ENCODE data around the gene MCU.
"Not testable (repeated sequence)": the region's sequence is repeated elsewhere in the genome, so short reads cannot be mapped to it uniquely, and the experiment has no call there.

Gene MCU

DNA sequence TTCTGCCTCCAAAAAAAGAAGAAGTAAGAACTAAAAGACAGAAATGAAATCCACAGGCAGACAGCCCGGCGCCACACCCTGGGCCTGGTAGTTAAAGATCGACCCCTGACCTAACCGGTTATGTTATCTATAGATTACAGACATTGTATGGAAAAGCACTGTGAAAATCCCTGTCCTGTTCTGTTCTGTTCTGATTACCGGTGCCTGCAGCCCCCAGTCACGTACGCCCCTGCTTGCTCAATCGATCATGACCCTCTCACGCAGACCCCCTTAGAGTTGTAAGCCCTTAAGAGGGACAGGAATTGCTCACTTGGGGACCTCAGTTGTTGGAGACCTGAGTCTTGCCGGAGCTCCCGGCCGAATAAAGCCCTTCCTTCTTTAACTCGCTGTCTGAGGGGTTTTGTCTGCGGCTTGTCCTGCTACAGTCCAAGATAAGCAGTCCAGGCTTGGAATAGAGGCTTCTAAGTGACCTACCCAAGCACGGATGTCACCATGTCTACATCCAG, 212.1 kb downstream of the MCU start:
- not testable (repeated sequence) for DNase-seq (ENCODE audit: low spot score)

DNA sequence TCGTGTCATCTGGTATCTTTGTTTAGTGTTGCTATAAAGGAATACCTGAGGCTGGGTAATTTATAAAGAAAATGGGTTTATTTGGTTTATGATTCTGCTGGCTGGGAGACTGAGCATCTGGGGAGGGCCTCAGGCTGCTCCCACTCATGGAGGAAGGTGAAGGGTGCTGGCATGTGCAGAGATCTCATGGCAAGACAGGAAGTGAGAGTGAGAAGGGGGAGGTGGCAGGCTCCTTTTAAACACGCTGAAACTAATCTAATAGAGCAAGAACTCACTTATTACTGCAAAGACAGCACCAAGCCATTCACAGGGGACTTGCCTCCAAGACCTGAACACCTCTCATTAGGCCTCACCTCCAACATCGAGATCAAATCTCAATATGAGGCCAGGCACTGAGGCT, 212.9 kb downstream of the MCU start:
- no peak for DNase-seq (ENCODE audit: low spot score)

DNA sequence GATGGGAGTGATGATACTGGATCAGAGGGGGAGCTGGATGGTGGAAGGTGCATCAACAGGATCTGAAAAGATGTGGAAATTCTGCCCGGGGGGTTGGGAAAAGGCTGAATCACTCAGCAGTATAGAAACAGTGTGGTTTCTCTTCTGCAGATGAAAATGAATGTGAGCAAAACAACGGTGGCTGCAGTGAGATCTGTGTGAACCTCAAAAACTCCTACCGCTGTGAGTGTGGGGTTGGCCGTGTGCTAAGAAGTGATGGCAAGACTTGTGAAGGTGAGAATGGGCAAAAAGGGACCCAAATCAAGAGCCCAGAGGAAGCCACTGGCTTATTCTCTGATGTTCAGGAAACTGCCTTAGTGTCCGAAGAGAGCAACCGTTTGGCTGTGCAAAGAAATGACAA, 214.5 kb downstream of the MCU start:
- DNase-seq (ENCODE audit: low spot score): no peak

DNA sequence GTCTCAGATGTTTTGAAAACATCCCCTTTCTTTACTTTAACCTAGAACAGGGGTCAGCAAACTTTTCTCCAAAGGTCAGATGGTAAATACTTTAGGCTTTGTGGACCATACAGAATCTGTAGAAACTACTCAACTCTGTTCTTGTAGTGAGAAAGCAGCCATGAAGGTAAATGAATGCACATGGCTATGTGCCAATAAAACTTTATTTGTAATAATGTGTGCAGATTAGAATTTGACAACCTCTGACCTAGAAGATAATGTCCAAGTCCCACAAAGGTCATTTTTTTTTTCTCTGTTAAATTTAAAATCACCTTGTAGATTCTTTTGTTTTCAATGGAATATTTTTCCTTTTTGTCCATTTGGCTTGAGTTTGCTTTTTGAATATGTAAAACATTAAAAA, 218.8 kb downstream of the MCU start:
- DNase-seq (ENCODE audit: low spot score): no peak

DNA sequence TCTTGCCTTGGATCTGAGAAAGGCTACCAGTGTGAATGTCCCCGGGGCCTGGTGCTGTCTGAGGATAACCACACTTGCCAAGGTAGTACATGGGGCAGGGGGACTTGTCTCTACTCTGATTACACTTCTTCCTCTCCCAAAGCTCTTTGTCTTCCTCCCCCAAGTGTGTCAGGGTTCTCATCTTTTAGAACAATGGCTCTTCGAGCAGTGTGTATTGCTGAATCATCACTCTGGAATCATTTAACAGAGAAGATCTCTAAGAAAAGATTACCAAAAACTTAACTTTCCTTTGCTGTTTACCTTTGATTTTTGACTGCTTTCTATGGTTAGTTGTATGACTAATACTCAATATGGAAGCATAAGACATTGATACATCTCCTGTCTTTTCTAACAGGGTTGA, 219.8 kb downstream of the MCU start:
- DNase-seq (ENCODE audit: low spot score): no peak

DNA sequence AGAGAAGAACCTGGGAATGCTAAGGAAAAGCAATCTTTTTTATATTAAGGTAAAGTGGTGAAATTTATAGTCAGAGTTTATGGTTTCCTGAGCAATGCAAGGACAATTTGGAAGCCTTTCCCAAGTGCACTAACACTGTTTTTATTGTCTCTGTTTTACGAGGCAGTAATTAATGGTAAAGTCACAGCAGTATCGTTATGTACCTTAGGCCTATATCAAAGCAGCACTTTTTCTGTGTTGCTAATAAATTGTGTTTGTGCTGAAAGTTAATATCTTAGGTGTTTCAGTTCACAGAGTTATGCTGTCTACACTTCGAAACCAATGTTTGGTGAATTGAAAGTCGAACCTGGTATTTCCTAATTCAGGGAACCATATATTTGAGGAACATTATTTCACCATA, 220.8 kb downstream of the MCU start:
- no peak for DNase-seq (ENCODE audit: low spot score)

DNA sequence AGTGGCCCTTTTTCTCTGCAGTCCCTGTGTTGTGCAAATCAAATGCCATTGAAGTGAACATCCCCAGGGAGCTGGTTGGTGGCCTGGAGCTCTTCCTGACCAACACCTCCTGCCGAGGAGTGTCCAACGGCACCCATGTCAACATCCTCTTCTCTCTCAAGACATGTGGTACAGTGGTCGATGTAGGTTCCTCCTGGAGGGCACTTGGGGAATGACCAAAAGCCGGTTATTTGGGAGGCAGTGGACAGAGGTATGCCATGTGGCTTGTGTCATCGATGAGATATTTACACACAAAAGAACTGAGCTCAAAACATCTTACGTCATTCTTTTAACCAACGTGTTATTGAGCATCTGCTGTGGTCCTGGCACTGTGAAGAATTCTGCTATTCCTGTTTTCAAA, 221.3 kb downstream of the MCU start:
- DNase-seq (ENCODE audit: low spot score): no peak

DNA sequence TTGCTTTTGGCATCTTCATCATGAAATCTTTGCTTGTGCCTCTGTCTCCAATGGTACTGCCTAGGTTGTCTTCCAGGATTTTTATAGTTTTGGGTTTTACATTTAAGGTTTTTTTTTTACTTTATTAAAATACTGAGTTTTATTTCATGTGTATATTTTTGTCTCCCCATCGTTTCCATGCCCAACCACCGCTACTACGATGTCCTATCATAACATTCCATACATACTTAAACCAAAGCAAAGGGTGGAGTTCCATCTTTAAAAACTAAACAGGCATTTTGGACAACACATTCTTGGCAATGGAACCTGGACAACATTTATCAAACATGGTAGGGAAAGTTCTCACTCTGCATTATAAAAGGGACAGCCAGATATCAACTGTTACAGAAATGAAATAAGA, 225.3 kb downstream of the MCU start:
- DNase-seq (ENCODE audit: low spot score): not testable (repeated sequence)

DNA sequence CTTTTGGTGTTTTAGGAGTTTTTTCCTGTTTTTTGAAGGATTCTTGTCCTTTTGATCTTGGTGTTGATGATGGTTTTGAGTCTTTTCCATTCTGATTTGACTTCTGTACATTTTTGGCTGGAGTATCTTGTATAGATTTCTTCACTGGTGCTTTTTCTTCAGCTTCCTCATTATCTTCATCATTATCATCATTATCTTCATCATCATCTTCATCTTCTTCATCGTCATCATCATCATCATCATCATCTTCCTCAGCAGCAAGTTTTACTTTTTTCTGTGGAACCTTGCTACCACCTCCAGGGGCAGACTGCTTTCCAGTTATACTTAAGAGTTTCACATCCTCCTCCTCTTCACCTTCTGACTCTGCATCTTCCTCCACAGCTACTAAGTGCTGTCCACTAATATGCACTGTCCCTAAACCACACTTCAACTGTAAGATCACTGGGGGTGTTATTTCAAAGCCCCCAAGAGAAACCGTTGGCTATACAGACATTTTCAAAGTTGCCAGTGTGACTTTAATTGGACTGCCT, 225.9 kb downstream of the MCU start:
- DNase-seq (ENCODE audit: low spot score): not testable (repeated sequence)

DNA sequence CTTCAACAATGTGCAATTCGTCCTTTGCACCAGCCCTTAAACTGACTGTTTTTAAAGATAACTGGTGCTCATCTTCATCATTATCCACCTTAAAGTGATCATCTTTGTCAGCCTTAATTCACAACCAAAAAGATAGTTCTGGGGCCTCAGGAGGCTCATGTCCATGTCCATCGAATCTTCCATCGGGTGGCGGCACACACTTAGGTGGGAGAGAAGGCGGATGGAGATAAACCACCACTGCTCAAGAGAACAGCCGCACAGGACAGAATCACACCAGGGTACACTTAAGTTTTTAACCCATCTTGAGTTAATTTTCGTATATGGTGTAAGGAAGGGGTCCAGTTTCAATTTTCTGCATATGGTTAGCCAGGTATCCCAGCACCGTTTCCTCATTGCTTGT, 226.4 kb downstream of the MCU start:
- DNase-seq (ENCODE audit: low spot score): no peak

DNA sequence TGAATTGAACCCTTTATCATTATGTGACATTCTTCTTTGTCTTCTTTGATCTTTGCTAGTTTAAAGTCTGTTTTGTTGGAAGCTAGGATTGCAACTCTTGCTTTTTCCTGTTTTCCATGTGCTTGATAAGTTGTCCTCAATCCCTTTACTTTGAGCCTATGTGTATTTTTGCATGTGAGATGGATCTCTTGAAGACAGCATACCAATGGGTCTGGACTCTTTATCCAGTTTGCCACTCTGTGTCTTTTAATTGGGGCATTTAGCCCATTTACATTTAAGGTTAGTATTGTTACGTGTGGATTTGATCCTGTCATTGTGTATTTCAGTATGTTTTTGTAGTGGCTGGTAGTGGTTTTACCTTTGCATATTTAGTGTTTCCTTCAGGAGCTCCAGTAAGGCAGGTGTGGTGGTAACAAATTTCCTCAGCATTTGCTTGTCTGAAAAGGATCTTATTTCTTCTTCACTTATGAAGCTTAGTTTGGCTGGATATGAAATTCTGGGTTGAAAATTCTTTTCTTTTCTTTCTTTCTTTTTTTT, 229.3 kb downstream of the MCU start:
- not testable (repeated sequence) for DNase-seq (ENCODE audit: low spot score)

DNA sequence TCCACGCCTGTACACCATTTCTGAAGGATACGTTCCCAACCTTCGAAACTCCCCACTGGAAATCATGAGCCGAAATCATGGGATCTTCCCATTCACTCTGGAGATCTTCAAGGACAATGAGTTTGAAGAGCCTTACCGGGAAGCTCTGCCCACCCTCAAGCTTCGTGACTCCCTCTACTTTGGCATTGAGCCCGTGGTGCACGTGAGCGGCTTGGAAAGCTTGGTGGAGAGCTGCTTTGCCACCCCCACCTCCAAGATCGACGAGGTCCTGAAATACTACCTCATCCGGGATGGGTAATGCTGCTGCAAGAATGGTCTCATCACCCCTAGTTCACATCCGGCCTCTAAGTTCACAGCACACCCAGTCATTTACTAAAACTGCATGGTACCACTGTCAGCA, 232.4 kb downstream of the MCU start:
- DNase-seq (ENCODE audit: low spot score): no peak

DNA sequence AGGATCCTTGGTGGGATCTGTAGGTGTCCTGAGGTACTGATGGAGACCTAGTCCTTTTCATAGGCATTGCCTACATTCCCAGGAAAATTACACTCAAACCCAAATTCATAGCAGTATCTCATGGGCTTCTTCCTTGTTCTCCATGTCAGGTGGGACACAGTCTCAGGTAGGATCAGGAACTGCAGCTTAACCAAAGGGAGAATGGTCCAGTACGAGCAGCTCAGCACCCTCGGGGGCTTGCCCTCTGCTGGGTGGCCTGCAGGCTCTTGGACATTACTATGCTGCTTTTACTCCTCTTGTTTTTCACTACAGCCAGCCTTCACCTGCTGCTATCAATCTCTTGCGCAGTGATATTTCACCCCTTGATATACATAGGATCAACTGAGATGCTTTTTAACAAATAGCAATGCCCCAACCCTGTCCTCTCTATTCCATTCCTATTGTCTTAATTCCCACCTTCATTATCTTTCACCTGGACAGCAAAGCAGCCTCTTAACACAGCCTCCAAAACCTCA, 234.1 kb downstream of the MCU start:
- DNase-seq (ENCODE audit: low spot score): no peak

DNA sequence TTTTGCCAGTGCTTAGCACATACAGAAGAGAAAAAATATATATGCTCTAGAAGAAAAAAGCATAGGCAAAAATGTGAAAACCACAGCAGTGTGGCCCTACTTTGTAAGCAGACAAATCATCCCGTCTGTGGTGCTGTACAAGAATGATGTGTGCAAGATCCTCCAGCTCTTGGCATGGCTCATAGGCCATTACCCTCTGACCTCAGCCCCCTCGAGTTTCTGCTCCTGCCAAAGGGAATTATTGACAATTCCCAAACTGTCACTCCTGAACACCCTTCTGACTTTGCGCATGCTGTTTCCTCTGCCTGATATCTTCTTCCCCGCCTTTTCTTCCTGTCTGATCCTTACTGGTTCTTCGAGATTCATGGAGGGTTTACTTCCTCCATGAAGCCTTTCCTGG, 235.5 kb downstream of the MCU start:
- no peak for DNase-seq (ENCODE audit: low spot score)

DNA sequence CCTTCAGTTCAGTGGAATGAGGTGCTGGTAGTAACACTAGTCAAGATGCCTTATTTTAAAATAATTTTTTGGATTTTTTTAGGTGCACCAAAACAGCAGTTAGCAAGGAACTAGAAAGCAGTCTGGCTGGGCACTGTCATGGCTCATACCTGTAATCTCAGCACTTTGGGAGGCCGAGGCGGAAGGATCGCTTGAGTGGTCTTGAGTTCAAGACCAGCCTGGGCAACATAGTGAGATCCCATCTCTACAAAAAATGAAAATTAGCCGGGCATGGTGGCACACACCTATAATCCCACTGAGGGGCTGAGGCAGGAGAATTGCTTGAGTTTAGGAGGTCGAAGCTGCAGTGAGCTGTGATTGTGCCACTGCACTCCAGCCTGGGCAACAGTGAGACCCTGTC, 236.9 kb downstream of the MCU start:
- DNase-seq (ENCODE audit: low spot score): no peak

DNA sequence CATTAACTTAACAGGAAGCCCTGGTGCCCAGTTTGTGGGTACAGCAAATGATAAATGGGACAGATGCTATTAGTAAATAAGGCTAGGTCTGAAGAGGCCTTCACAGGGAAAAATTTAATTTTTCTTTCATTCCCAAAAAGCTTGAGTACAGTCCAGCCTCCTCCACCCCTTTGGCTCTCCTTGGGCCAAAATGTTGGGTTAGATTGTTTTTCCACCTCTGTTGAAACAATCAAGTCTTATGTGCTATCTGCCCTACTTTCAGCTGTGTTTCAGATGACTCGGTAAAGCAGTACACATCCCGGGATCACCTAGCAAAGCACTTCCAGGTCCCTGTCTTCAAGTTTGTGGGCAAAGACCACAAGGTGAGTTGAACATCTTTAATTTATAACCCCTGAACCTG, 238.3 kb downstream of the MCU start:
- no peak for DNase-seq (ENCODE audit: low spot score)

DNA sequence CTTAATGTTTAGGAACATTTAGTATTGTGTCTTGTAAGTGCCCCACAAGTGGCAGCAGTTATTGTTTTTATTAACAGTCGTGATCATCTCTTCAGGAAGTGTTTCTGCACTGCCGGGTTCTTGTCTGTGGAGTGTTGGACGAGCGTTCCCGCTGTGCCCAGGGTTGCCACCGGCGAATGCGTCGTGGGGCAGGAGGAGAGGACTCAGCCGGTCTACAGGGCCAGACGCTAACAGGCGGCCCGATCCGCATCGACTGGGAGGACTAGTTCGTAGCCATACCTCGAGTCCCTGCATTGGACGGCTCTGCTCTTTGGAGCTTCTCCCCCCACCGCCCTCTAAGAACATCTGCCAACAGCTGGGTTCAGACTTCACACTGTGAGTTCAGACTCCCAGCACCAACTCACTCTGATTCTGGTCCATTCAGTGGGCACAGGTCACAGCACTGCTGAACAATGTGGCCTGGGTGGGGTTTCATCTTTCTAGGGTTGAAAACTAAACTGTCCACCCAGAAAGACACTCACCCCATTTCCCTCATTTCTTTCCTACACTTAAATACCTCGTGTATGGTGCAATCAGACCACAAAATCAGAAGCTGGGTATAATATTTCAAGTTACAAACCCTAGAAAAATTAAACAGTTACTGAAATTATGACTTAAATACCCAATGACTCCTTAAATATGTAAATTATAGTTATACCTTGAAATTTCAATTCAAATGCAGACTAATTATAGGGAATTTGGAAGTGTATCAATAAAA, 240.5 kb downstream of the MCU start:
- DNase-seq (ENCODE audit: low spot score): no peak

DNA sequence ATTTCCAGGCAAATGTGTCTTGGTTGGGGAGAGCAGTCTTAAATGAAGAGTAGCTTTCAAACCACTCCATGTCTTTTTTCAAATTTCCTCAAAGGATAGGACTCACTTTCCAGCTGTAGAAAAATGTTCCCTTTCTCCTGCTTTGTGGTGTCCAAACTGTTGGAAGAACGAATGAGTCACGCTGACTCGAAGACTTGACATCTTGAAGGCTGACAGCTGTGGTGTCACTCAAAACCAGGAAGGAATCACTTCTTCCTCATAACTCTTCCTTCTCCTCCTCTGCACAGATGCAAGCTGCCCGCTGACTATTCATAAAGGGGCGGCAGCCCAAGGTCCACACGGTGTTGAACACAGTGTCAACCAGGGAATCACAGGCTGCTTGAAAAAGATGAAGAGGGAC, 243.4 kb downstream of the MCU start:
- no peak for DNase-seq (ENCODE audit: low spot score)

Measured in CD4-positive, alpha-beta T cell treated with Interleukin-2 at 100 ng/mL for 4 hours (primary cell).